ENCODE results near the gene PRICKLE4. TPM values are rescaled to one million over a fixed set of nuclear protein-coding genes. Genes with fewer than 3 reads are reported as not detected.
A peak's percentile ranks its signal among the peaks of the same experiment; 100 is the strongest.
"Not testable (repeated sequence)": the region's sequence is repeated elsewhere in the genome, so short reads cannot be mapped to it uniquely, and the experiment has no call there.

The PRICKLE4 gene
- total RNA-seq, 1 experiment from 2014 or later, result 1.5 TPM

- POLR2A ChIA-PET, result no interaction called here
- H3K27me3 Mint-ChIP-seq (ENCODE audit: low read depth), result no peaks in the 10 kb centered on the region; the same call in 1 of the 2 replicates
- H3K4me3 Mint-ChIP-seq, result no peak overlapping the region
- no peak overlapping the region for H3K27ac Mint-ChIP-seq
- CTCF ChIA-PET, result no interaction called here
- H3K4me1 Mint-ChIP-seq, result peaks cover 6% of the 10 kb centered on the region
- no peaks in the 10 kb centered on the region for H3K36me3 Mint-ChIP-seq
- ATAC-seq, result peak; percentile 36; the same call in 1 of the 2 replicates
- no peaks in the 10 kb centered on the region for H3K9me3 Mint-ChIP-seq
- DNase-seq (ENCODE audit: low spot score), result no peak
- no peak for TF ChIP-seq ELF4 (CRISPR knock-in tag; IDR thresholded peaks at IDR 0.05; ENCODE audit: low read depth)
- TF ChIP-seq FOXP1 (CRISPR knock-in tag; IDR thresholded peaks at IDR 0.05; ENCODE audit: borderline replicate concordance), result no peak
- no peak for TF ChIP-seq RORB (CRISPR knock-in tag; IDR thresholded peaks at IDR 0.05)
These were observed 20.5 kb upstream of the PRICKLE4 start for GRCh38 chr6:41759905-41760579.

GRCh38 chr6:41763470-41763869, 17.1 kb upstream of the PRICKLE4 start:
- DNase-seq (ENCODE audit: low spot score) (no peak), ATAC-seq (no peak)
- ChIA-PET POLR2A (no interaction called here), CTCF (interaction anchor here (0.7 to 1.1 kb wide), 3 partner anchors 21 to 341 kb away, joined by 3 read pairs; no protein-coding TSS in a partner anchor)
- no peaks in the 10 kb centered on the region for H3K36me3 Mint-ChIP-seq
- TF ChIP-seq ZNF532 (CRISPR knock-in tag; IDR thresholded peaks at IDR 0.05; ENCODE audit: borderline replicate concordance), result no peak
- no peak for TF ChIP-seq FOXJ3 (CRISPR knock-in tag; IDR thresholded peaks at IDR 0.05; ENCODE audit: borderline replicate concordance)
- no peak for TF ChIP-seq GRHL2 (CRISPR knock-in tag; IDR thresholded peaks at IDR 0.05; ENCODE audit: insufficient replicate concordance, severe bottlenecking)
- no peak for TF ChIP-seq ZNF416 (CRISPR knock-in tag; IDR thresholded peaks at IDR 0.05)
- no peak for TF ChIP-seq TEAD4 (CRISPR knock-in tag; IDR thresholded peaks at IDR 0.05)
- TF ChIP-seq SP1 (CRISPR knock-in tag; conservative IDR thresholded peaks at IDR 0.05), result no peak
- no peak for TF ChIP-seq ZNF219 (CRISPR knock-in tag; IDR thresholded peaks at IDR 0.05; ENCODE audit: borderline replicate concordance)
- no peak for TF ChIP-seq MLX (CRISPR knock-in tag; IDR thresholded peaks at IDR 0.05)
- TF ChIP-seq ELF4 (CRISPR knock-in tag; IDR thresholded peaks at IDR 0.05; ENCODE audit: low read depth), result no peak
- no peak for TF ChIP-seq E2F1 (CRISPR knock-in tag; IDR thresholded peaks at IDR 0.05)
- no peak for TF ChIP-seq AR (CRISPR knock-in tag; IDR thresholded peaks at IDR 0.05)
- TF ChIP-seq IRF2 (CRISPR knock-in tag; IDR thresholded peaks at IDR 0.05; ENCODE audit: borderline replicate concordance, low read depth), result no peak
- no peak for TF ChIP-seq RORB (CRISPR knock-in tag; IDR thresholded peaks at IDR 0.05)
- TF ChIP-seq KAT7 (CRISPR knock-in tag; IDR thresholded peaks at IDR 0.05; ENCODE audit: borderline replicate concordance), result no peak
- peaks cover 8% of the 10 kb centered on the region for H3K4me1 Mint-ChIP-seq
- H3K4me3 Mint-ChIP-seq, result no peak overlapping the region
- H3K27ac Mint-ChIP-seq, result no peak overlapping the region
- no peaks in the 10 kb centered on the region; the same call in 1 of the 2 replicates for H3K27me3 Mint-ChIP-seq (ENCODE audit: low read depth)
- no peaks in the 10 kb centered on the region for H3K9me3 Mint-ChIP-seq

GRCh38 chr6:41766043-41766664, 14.4 kb upstream of the PRICKLE4 start:
- ATAC-seq, POLR2A ChIA-PET: not testable (repeated sequence)

More at GRCh38 chr6:41766043-41766664, 14.4 kb upstream of the PRICKLE4 start:
- CTCF ChIA-PET, result interaction anchor here (0.9 kb wide), 2 partner anchors 9 to 20 kb away, joined by 3 read pairs; no protein-coding TSS in a partner anchor
- peaks cover 12% of the 10 kb centered on the region for H3K4me1 Mint-ChIP-seq
- H3K27me3 Mint-ChIP-seq (ENCODE audit: low read depth); H3K4me3 Mint-ChIP-seq; H3K36me3 Mint-ChIP-seq; H3K27ac Mint-ChIP-seq; DNase-seq (ENCODE audit: low spot score); H3K9me3 Mint-ChIP-seq: not testable (repeated sequence)
